H1 (cell line): Measurements from ENCODE around the gene GPR161. TPM values are rescaled to one million over a fixed set of nuclear protein-coding genes. Genes with fewer than 3 reads are reported as not detected.

Source experiments
- CTCF ChIA-PET: fragments of 300-600 bp; sonication (Branson Sonifier 250); formaldehyde crosslinking; loops from one replicate; lab custom pipeline; 2021; ENCODE audit not compliant: partially characterized antibody; lab: Charles Lee
- POLR2A ChIA-PET: fragments of 300-600 bp; sonication (Branson Sonifier 250); formaldehyde crosslinking; loops from one replicate; lab custom pipeline; 2021; ENCODE audit warnings: inconsistent platforms; ENCODE audit not compliant: partially characterized antibody; lab: Charles Lee
- DNase-seq, 2 experiments: peaks; one replicate each; pipeline versions ENCODE4 v3.0.0 to v3.0.0-alpha.2; 2010 to 2022; ENCODE audit warnings: low spot score in 2 of 2, low read depth in 1 of 2, mixed read lengths in 1 of 2
- FAIRE-seq: peaks from 2 replicates; lab custom pipeline; 2011; peaks lifted over from hg19 to GRCh38; lab: Jason Lieb, UNC
- H2AFZ ChIP-seq: 2 replicates; pipeline ENCODE4 v1.8.1; 2012; ENCODE audit warnings: low read length, inconsistent platforms
- H2AK5ac ChIP-seq: 2 replicates; pipeline ENCODE4 v1.6.1; 2013; ENCODE audit warnings: low read depth, low read length
- H2BK120ac ChIP-seq: replicated peaks from 2 replicates; pipeline ENCODE3; 2013; ENCODE audit warnings: low read depth, low read length, inconsistent platforms
- H2BK12ac ChIP-seq: 2 replicates; pipeline ENCODE4 v1.6.1; 2013; ENCODE audit warnings: low read depth, low read length
- H2BK15ac ChIP-seq: 2 replicates; pipeline ENCODE4 v1.6.1; 2013; ENCODE audit warnings: low read length
- H2BK20ac ChIP-seq: 2 replicates; pipeline ENCODE4 v1.6.1; 2013; ENCODE audit warnings: low read length
- H2BK5ac ChIP-seq: 2 replicates; pipeline ENCODE4 v1.6.1; 2013; ENCODE audit warnings: low read depth, low read length
- H3K14ac ChIP-seq: 2 replicates; pipeline ENCODE4 v1.6.1; 2013; ENCODE audit warnings: inconsistent platforms; ENCODE audit not compliant: insufficient read length
- H3K18ac ChIP-seq: 2 replicates; pipeline ENCODE4 v1.6.1; 2013; ENCODE audit warnings: low read length; ENCODE audit errors: extremely low read depth
- H3K23ac ChIP-seq: 2 replicates; pipeline ENCODE4 v1.6.1; 2013; ENCODE audit warnings: inconsistent platforms; ENCODE audit not compliant: insufficient read length
- H3K23me2 ChIP-seq: 2 replicates; pipeline ENCODE4 v1.6.1; 2013; ENCODE audit warnings: low read depth, low read length
- H3K27ac ChIP-seq: 2 replicates; pipeline ENCODE4 v1.6.1; 2011; ENCODE audit warnings: low read depth, low read length, inconsistent platforms
- H3K27me3 ChIP-seq, 4 experiments: replicated peaks in 1 of 4; 1 replicate in 1 of 4; 2 replicates in 3 of 4; pipeline versions ENCODE4 v1.6.1 to v1.8.1; 2011 to 2013; ENCODE audit warnings: low read length in 3 of 4, mild to moderate bottlenecking in 3 of 4, inconsistent platforms in 2 of 4, mixed read lengths in 2 of 4, moderate library complexity in 1 of 4; ENCODE audit not compliant: control insufficient read depth in 3 of 4, insufficient read depth in 3 of 4; ENCODE audit errors: extremely low read depth in 1 of 4
- H3K36me3 ChIP-seq, 4 experiments: 2 replicates each; pipeline versions ENCODE4 v1.6.1 to v1.8.1; 2011 to 2013; ENCODE audit warnings: mild to moderate bottlenecking in 4 of 4, low read length in 3 of 4, moderate library complexity in 2 of 4, control low read depth in 1 of 4, inconsistent platforms in 1 of 4; ENCODE audit not compliant: insufficient read depth in 4 of 4, control insufficient read depth in 2 of 4
- H3K4ac ChIP-seq: replicated peaks from 2 replicates; pipeline ENCODE3; 2013; ENCODE audit warnings: low read length, low read depth, mixed read lengths, inconsistent platforms; ENCODE audit not compliant: insufficient read length
- H3K4me1 ChIP-seq, 4 experiments: replicated peaks in 1 of 4; 1 replicate in 1 of 4; 2 replicates in 3 of 4; pipeline versions ENCODE4 v1.6.1 to v1.8.1; 2011 to 2013; ENCODE audit warnings: low read length in 3 of 4, inconsistent platforms in 2 of 4, mixed read lengths in 1 of 4; ENCODE audit not compliant: insufficient read depth in 4 of 4, control insufficient read depth in 3 of 4
- H3K4me2 ChIP-seq, 2 experiments: 2 replicates each; pipeline versions ENCODE4 v1.6.1 to v1.8.1; 2011 to 2013; ENCODE audit warnings: low read depth in 2 of 2, low read length in 2 of 2, control low read depth in 1 of 2, inconsistent platforms in 1 of 2, mild to moderate bottlenecking in 1 of 2; ENCODE audit not compliant: insufficient read depth in 1 of 2
- H3K4me3 ChIP-seq, 4 experiments: fragments of 200-600, 300-600 bp in 1 of 4; sonication (generic), shearing (Covaris generic), sonication (Bioruptor Twin) in 1 of 4; 2 replicates each; pipeline versions ENCODE4 v1.5.1 to v1.8.1; 2011 to 2016; ENCODE audit warnings: low read length in 4 of 4, low read depth in 3 of 4, control low read depth in 2 of 4, inconsistent platforms in 2 of 4, mild to moderate bottlenecking in 2 of 4, mixed read lengths in 1 of 4, moderate library complexity in 1 of 4; ENCODE audit not compliant: insufficient read depth in 2 of 4; ENCODE audit errors: extremely low read depth in 1 of 4
- H3K56ac ChIP-seq: replicated peaks from 2 replicates; pipeline ENCODE3; 2013; ENCODE audit warnings: low read depth, mild to moderate bottlenecking, mixed read lengths, low read length, inconsistent platforms; ENCODE audit not compliant: insufficient read length
- H3K79me1 ChIP-seq: 2 replicates; pipeline ENCODE4 v1.6.1; 2013; ENCODE audit warnings: low read depth, low read length, control low read depth
- H3K79me2 ChIP-seq, 2 experiments: 2 replicates each; pipeline versions ENCODE4 v1.6.1 to v1.8.1; 2012 to 2013; ENCODE audit warnings: low read length in 2 of 2, mild to moderate bottlenecking in 2 of 2, inconsistent platforms in 1 of 2; ENCODE audit not compliant: insufficient read depth in 2 of 2, control insufficient read depth in 1 of 2
- H3K9ac ChIP-seq, 4 experiments: replicated peaks in 1 of 4; 1 replicate in 1 of 4; 2 replicates in 3 of 4; pipeline versions ENCODE4 v1.6.1 to v1.8.1; 2011 to 2013; ENCODE audit warnings: low read depth in 3 of 4, low read length in 3 of 4, control low read depth in 2 of 4, mild to moderate bottlenecking in 2 of 4, moderate library complexity in 2 of 4, inconsistent platforms in 1 of 4; ENCODE audit errors: extremely low read depth in 1 of 4
- H3K9me3 ChIP-seq, 2 experiments: 2 replicates each; pipeline versions ENCODE4 v1.6.1 to v1.8.1; 2012 to 2013; ENCODE audit warnings: mild to moderate bottlenecking in 2 of 2, moderate library complexity in 2 of 2, control low read depth in 1 of 2, inconsistent platforms in 1 of 2, low read depth in 1 of 2, low read length in 1 of 2, mixed read lengths in 1 of 2; ENCODE audit not compliant: insufficient read depth in 2 of 2
- H4K20me1 ChIP-seq, 2 experiments: replicated peaks in 1 of 2; 2 replicates each; pipeline versions ENCODE3 to v1.8.1; 2011 to 2013; ENCODE audit warnings: inconsistent platforms in 2 of 2, low read length in 2 of 2, mild to moderate bottlenecking in 1 of 2; ENCODE audit not compliant: insufficient read depth in 2 of 2, control insufficient read depth in 1 of 2
- H4K5ac ChIP-seq: 2 replicates; pipeline ENCODE4 v1.6.1; 2013; ENCODE audit warnings: low read length, low read depth, mixed read lengths, inconsistent platforms; ENCODE audit not compliant: insufficient read length
- H4K8ac ChIP-seq: 2 replicates; pipeline ENCODE4 v1.8.0; 2013; ENCODE audit warnings: mild to moderate bottlenecking, moderate library complexity, low read length, inconsistent platforms; ENCODE audit not compliant: insufficient read depth; ENCODE audit errors: extremely low read depth
- H4K91ac ChIP-seq: replicated peaks from 2 replicates; pipeline ENCODE3; 2013; ENCODE audit warnings: low read length, mixed read lengths, inconsistent platforms; ENCODE audit not compliant: insufficient read length
- CHD1 ChIP-seq: IDR thresholded peaks from 2 replicates; pipeline ENCODE4 v1.6.1; 2012; ENCODE audit warnings: low read depth, low read length, improper control_type of control experiment
- CHD2 ChIP-seq: IDR thresholded peaks from 2 replicates; pipeline ENCODE4 v1.6.1; 2012; ENCODE audit warnings: low read length, improper control_type of control experiment
- CREB1 ChIP-seq: IDR thresholded peaks from 2 replicates; pipeline ENCODE4 v1.6.1; 2012; ENCODE audit warnings: inconsistent platforms
- EP300 ChIP-seq, 2 experiments: IDR thresholded peaks; 1 replicate in 1 of 2; 2 replicates in 1 of 2; pipeline ENCODE4 v1.6.1; 2011 to 2012; ENCODE audit warnings: low read depth in 2 of 2, low read length in 2 of 2, mild to moderate bottlenecking in 2 of 2, borderline replicate concordance in 1 of 2, inconsistent platforms in 1 of 2, moderate library complexity in 1 of 2
- EZH2 ChIP-seq: fragments of 200-600 bp; sonication (generic); IDR thresholded peaks from 2 replicates; pipeline ENCODE4 v1.7.1; 2012; ENCODE audit warnings: low read depth, mild to moderate bottlenecking, moderate library complexity, low read length, inconsistent platforms; ENCODE audit not compliant: severe bottlenecking
- HDAC2 ChIP-seq, 2 experiments: fragments of 300-600 bp in 1 of 2; sonication (generic) in 1 of 2; IDR thresholded peaks; 2 replicates each; pipeline ENCODE4 v1.6.1; 2011 to 2012; ENCODE audit warnings: low read depth in 2 of 2, low read length in 2 of 2, mild to moderate bottlenecking in 2 of 2, moderate library complexity in 2 of 2, borderline replicate concordance in 1 of 2, inconsistent platforms in 1 of 2
- KDM4A ChIP-seq: IDR thresholded peaks from one replicate; pipeline ENCODE4 v1.7.1; 2012; ENCODE audit warnings: low read depth, mild to moderate bottlenecking, moderate library complexity, low read length, inconsistent platforms; ENCODE audit not compliant: severe bottlenecking
- POLR2A ChIP-seq, 2 experiments: IDR thresholded peaks; 1 replicate in 1 of 2; 2 replicates in 1 of 2; pipeline ENCODE4 v1.6.1; 2011; ENCODE audit warnings: low read depth in 2 of 2, low read length in 2 of 2, mild to moderate bottlenecking in 2 of 2; ENCODE audit errors: control extremely low read depth in 1 of 2
- RFX5 ChIP-seq: IDR thresholded peaks from 2 replicates; pipeline ENCODE4 v1.6.1; 2011; ENCODE audit warnings: low read depth, low read length, improper control_type of control experiment, borderline replicate concordance
- RNF2 ChIP-seq: fragments of 200-900, 300-1000 bp; sonication (generic); IDR thresholded peaks from 2 replicates; pipeline ENCODE4 v1.7.1; 2016; ENCODE audit warnings: borderline replicate concordance, low read depth, mild to moderate bottlenecking, antibody characterized with exemption, low read length; ENCODE audit not compliant: poor library complexity, severe bottlenecking; ENCODE audit errors: missing control alignments
- SP4 ChIP-seq: IDR thresholded peaks from 2 replicates; pipeline ENCODE4 v1.6.1; 2012; ENCODE audit warnings: low read length, inconsistent platforms
- SUZ12 ChIP-seq: fragments of 200-600 bp; sonication (generic); IDR thresholded peaks from 2 replicates; pipeline ENCODE4 v1.6.1; 2012; ENCODE audit warnings: mild to moderate bottlenecking, inconsistent platforms, low read length, moderate library complexity, mixed read lengths
- TAF7 ChIP-seq: optimal IDR thresholded peaks from 2 replicates; pipeline ENCODE3; 2011; ENCODE audit warnings: low read depth, mild to moderate bottlenecking, inconsistent platforms, low read length, moderate library complexity, borderline replicate concordance
- TCF12 ChIP-seq: IDR thresholded peaks from 2 replicates; pipeline ENCODE4 v1.6.1; 2011; ENCODE audit warnings: low read depth, mild to moderate bottlenecking, low read length
- ZNF274 ChIP-seq: IDR thresholded peaks from 2 replicates; pipeline ENCODE4 v1.7.0; 2012; ENCODE audit warnings: low read length, borderline replicate concordance; ENCODE audit errors: extremely low read depth
- WGBS, 2 experiments: shearing (Covaris generic) in 1 of 2; methylation state at CpG; one replicate each; pipeline versions ENCODE4 v1.1.6 to v1.1.7; 2013 to 2015; ENCODE audit warnings: low lambda C conversion rate in 2 of 2, mixed read lengths in 2 of 2, inconsistent platforms in 1 of 2, low coverage in 1 of 2, missing lambda C conversion rate in 1 of 2; ENCODE audit not compliant: insufficient replicate concordance in 2 of 2, insufficient coverage in 1 of 2, insufficient read length in 1 of 2; ENCODE audit errors: extremely low coverage in 1 of 2, missing lambda C conversion rate in 1 of 2; 5-methylcytosine and 5-hydroxymethylcytosine counted together
- polyA plus RNA-seq, 7 experiments: library from polyadenylated mRNA; depleted of rRNA in 3 of 7; stranded (reverse) in 5 of 7; unstranded in 2 of 7; fragments of >200 nt in 5 of 7; fragments of 200-250 nt in 2 of 7; gene quantifications; 1 replicate in 5 of 7; 2 replicates in 1 of 7; 4 replicates in 1 of 7; pipeline versions ENCODE4 v1.2.1 to v1.2.3, GENCODE V29; 2011 to 2013; ENCODE audit warnings: missing spikeins in 2 of 7, mixed read lengths in 2 of 7
- total RNA-seq: library from RNA; stranded (reverse); fragmentation: NEBNext Ultra II Directional; extraction: Animal tissue kit (Norgen Biotek cat#: 25700); gene quantifications from 2 replicates; pipeline ENCODE4 v1.2.1, GENCODE V29; 2021

GPR161 gene
- total and polyA plus RNA-seq, 2 of the 8 experiments (the other 6 are each of a cell fraction or from before 2014, with no cell fraction given) = 13.7 to 16.8 TPM

- Histone ChIP-seq H2AFZ (no peak overlapping the region), H3K9me3 (no peaks in the 10 kb centered on the region), H3K36me3 (no peaks in the 10 kb centered on the region), H3K4me1 (no peaks in the 10 kb centered on the region), H3K56ac (no peak overlapping the region), H2BK5ac (no peak overlapping the region), H3K4me3 (no peak overlapping the region), H2BK120ac (no peak overlapping the region), H4K5ac (no peak overlapping the region), H3K14ac (no peak overlapping the region), H3K79me2 (no peaks in the 10 kb centered on the region), H3K4me2 (no peak overlapping the region), H3K27me3 (no peaks in the 10 kb centered on the region), H3K79me1 (no peaks in the 10 kb centered on the region), H2AK5ac (no peak overlapping the region), H4K91ac (no peak overlapping the region), H2BK20ac (no peak overlapping the region), H3K23ac (no peak overlapping the region), H4K8ac (no peak overlapping the region), H3K18ac (no peak overlapping the region), H4K20me1 (no peaks in the 10 kb centered on the region), H3K27ac (no peak overlapping the region), H2BK12ac (no peak overlapping the region), H3K23me2 (no peaks in the 10 kb centered on the region), H2BK15ac (no peak overlapping the region), H3K4ac (no peak overlapping the region), H3K9ac (no peak overlapping the region)
- DNase-seq (no peak), FAIRE-seq (no peak)
- WGBS, 2 experiments = 98% methylated on average over 5 of the region's 5 CpGs; no CpG with 5 or more reads in 1 of the 2 experiments
- ChIA-PET CTCF (no interaction called here), POLR2A (interaction anchor here (1.1 kb wide), 1 partner anchor 12 kb away, joined by 3 read pairs; no protein-coding TSS in a partner anchor)
- no peak for TF ChIP-seq EZH2
- no peak for TF ChIP-seq SUZ12
- no peak for TF ChIP-seq TAF7
- no peak for TF ChIP-seq POLR2A (IDR thresholded peaks at IDR 0.05; ENCODE audit: control extremely low read depth in 1 of 2, low read depth in 2 of 2, low read length in 2 of 2)
- TF ChIP-seq CHD1 = no peak
- TF ChIP-seq KDM4A = no peak
- TF ChIP-seq EP300 (IDR thresholded peaks at IDR 0.05; ENCODE audit: borderline replicate concordance in 1 of 2, low read depth in 2 of 2, low read length in 2 of 2) = no peak
- no peak for TF ChIP-seq RFX5
- TF ChIP-seq RNF2 = no peak
- TF ChIP-seq CREB1 = no peak
- no peak for TF ChIP-seq TCF12
- no peak for TF ChIP-seq ZNF274
- no peak for TF ChIP-seq SP4
- no peak for TF ChIP-seq CHD2
- no peak for TF ChIP-seq HDAC2 (IDR thresholded peaks at IDR 0.05; ENCODE audit: borderline replicate concordance in 1 of 2, low read depth in 2 of 2, low read length in 2 of 2)
Measured at GRCh38 chr1:168035345-168035744, 101.4 kb downstream of the GPR161 start.
